IPS-18c (cell line): ENCODE results near the gene FBP1.
A peak's percentile ranks its signal among the peaks of the same experiment; 100 is the strongest.

ENCODE experiments used
- H3K4me3 ChIP-seq: 2 replicates; pipeline ENCODE4 v1.7.0; 2013; ENCODE audit warnings: low read depth, mild to moderate bottlenecking, low read length, moderate library complexity; ENCODE audit not compliant: insufficient read depth
- H3K9me3 ChIP-seq: one replicate; pipeline ENCODE4 v1.6.1; 2013; ENCODE audit warnings: mild to moderate bottlenecking, low read length, moderate library complexity; ENCODE audit not compliant: control insufficient read depth, insufficient read depth

The FBP1 gene

GRCh38 chr9:94639061-94639998, at the start of gene FBP1:
FBP1 (minus strand) TSS chr9:94639518; CDS start chr9:94639310, 208 bp downstream.
- Histone ChIP-seq H3K9me3 (no peaks in the 10 kb centered on the region), H3K4me3 (peak within 1 kb of the TSS; percentile 62)

GRCh38 chr9:94687451-94687850, 48.1 kb upstream of the FBP1 start:
- H3K9me3 ChIP-seq = peaks cover 2% of the 10 kb centered on the region
- H3K4me3 ChIP-seq = no peak overlapping the region

- H3K9me3 ChIP-seq = no peaks in the 10 kb centered on the region
- no peak overlapping the region for H3K4me3 ChIP-seq
Measured at GRCh38 chr9:94685359-94685758, 46.0 kb upstream of the FBP1 start.

- Histone ChIP-seq H3K9me3 (no peaks in the 10 kb centered on the region), H3K4me3 (no peak overlapping the region)
Measured at GRCh38 chr9:94681508-94681907, 42.2 kb upstream of the FBP1 start.

- H3K4me3 ChIP-seq = no peak overlapping the region
Measured at GRCh38 chr9:94680621-94681020, 41.3 kb upstream of the FBP1 start.

GRCh38 chr9:94680020-94680419, 40.7 kb upstream of the FBP1 start:
- Histone ChIP-seq H3K9me3 (no peaks in the 10 kb centered on the region), H3K4me3 (no peak overlapping the region)

More at GRCh38 chr9:94680621-94681020, 41.3 kb upstream of the FBP1 start:
- no peaks in the 10 kb centered on the region for H3K9me3 ChIP-seq

- Histone ChIP-seq H3K4me3 (no peak overlapping the region), H3K9me3 (no peaks in the 10 kb centered on the region)
Measured at GRCh38 chr9:94679587-94679986, 40.3 kb upstream of the FBP1 start.

GRCh38 chr9:94677929-94678328, 38.6 kb upstream of the FBP1 start:
- Histone ChIP-seq H3K9me3 (no peaks in the 10 kb centered on the region), H3K4me3 (no peak overlapping the region)

GRCh38 chr9:94676446-94677131, 37.3 kb upstream of the FBP1 start:
- Histone ChIP-seq H3K9me3 (no peaks in the 10 kb centered on the region), H3K4me3 (no peak overlapping the region)

GRCh38 chr9:94675008-94675881, 35.9 kb upstream of the FBP1 start:
- Histone ChIP-seq H3K4me3 (no peak overlapping the region), H3K9me3 (no peaks in the 10 kb centered on the region)

GRCh38 chr9:94672811-94673487, 33.6 kb upstream of the FBP1 start:
- H3K4me3 ChIP-seq = no peak overlapping the region

GRCh38 chr9:94668928-94669729, 29.8 kb upstream of the FBP1 start:
- H3K4me3 ChIP-seq = no peak overlapping the region
- peaks cover 2% of the 10 kb centered on the region for H3K9me3 ChIP-seq

More at GRCh38 chr9:94672811-94673487, 33.6 kb upstream of the FBP1 start:
- no peaks in the 10 kb centered on the region for H3K9me3 ChIP-seq

- Histone ChIP-seq H3K9me3 (peaks cover 2% of the 10 kb centered on the region), H3K4me3 (no peak overlapping the region)
Measured at GRCh38 chr9:94668418-94668927, 29.2 kb upstream of the FBP1 start.

- H3K9me3 ChIP-seq = peaks cover 2% of the 10 kb centered on the region
- H3K4me3 ChIP-seq = no peak overlapping the region
Measured at GRCh38 chr9:94666364-94667099, 27.2 kb upstream of the FBP1 start.

GRCh38 chr9:94665613-94666012, 26.3 kb upstream of the FBP1 start:
- Histone ChIP-seq H3K4me3 (no peak overlapping the region), H3K9me3 (peaks cover 2% of the 10 kb centered on the region)
